Activated CD8-positive, alpha-beta T cell treated with anti-CD3 and anti-CD28 coated beads, Interleukin-2, amount 10 ng/mL, durations not matched to agents 7 days and 5 days (primary cell): ENCODE data around the gene ZBBX. TPM values are rescaled to one million over a fixed set of nuclear protein-coding genes. Genes with fewer than 3 reads are reported as not detected.

Experiments
- ATAC-seq: fragments of 150-1000 bp; cut with Tn5 transposase; one replicate; pipeline ENCODE4 v1.10.0; 2021; ENCODE audit warnings: moderate library complexity
- CTCF ChIA-PET: fragments of 350-600 bp; sonication (Branson Sonifier 250); formaldehyde crosslinking; loops from one replicate; lab custom pipeline; 2021; ENCODE audit warnings: antibody characterized with exemption; lab: Charles Lee
- POLR2A ChIA-PET: fragments of 350-600 bp; sonication (Branson Sonifier 250); formaldehyde crosslinking; loops from one replicate; lab custom pipeline; 2021; ENCODE audit warnings: antibody characterized with exemption; lab: Charles Lee
- DNase-seq: peaks from one replicate; pipeline ENCODE4 v3.0.0-alpha.2; 2020
- H3K27ac Mint-ChIP-seq: one replicate; pipeline ENCODE4 v1.8.0; 2021; ENCODE audit warnings: mild to moderate bottlenecking, mixed read lengths
- H3K27me3 Mint-ChIP-seq: one replicate; pipeline ENCODE4 v1.8.0; 2021; ENCODE audit warnings: low read depth, mixed read lengths
- H3K36me3 Mint-ChIP-seq: one replicate; pipeline ENCODE4 v1.8.0; 2021; ENCODE audit warnings: low read depth, mixed read lengths
- H3K4me1 Mint-ChIP-seq: one replicate; pipeline ENCODE4 v1.8.0; 2021; ENCODE audit warnings: low read depth, mixed read lengths
- H3K4me3 Mint-ChIP-seq: one replicate; pipeline ENCODE4 v1.8.0; 2021; ENCODE audit warnings: mild to moderate bottlenecking, mixed read lengths
- H3K9me3 Mint-ChIP-seq: one replicate; pipeline ENCODE4 v1.8.0; 2022; ENCODE audit warnings: mixed read lengths; ENCODE audit not compliant: insufficient read depth
- total RNA-seq, 2 experiments: library from RNA; stranded (reverse); gene quantifications; one replicate each; pipeline ENCODE4 v1.2.3, GENCODE V29; 2021

The ZBBX gene
- total RNA-seq, 2 experiments from 2014 or later, result not detected

GRCh38 chr3:167225821-167226220 is 154.3 kb downstream of the ZBBX start:
- no peak for ATAC-seq
- Mint-ChIP-seq H3K4me1 (no peaks in the 10 kb centered on the region), H3K36me3 (no peaks in the 10 kb centered on the region), H3K9me3 (no peaks in the 10 kb centered on the region), H3K27ac (no peak overlapping the region), H3K4me3 (no peak overlapping the region), H3K27me3 (no peaks in the 10 kb centered on the region)
- no peak for DNase-seq
- CTCF ChIA-PET, result no interaction called here
- POLR2A ChIA-PET, result no interaction called here

- Mint-ChIP-seq H3K27me3 (no peaks in the 10 kb centered on the region), H3K27ac (no peak overlapping the region), H3K4me3 (no peak overlapping the region), H3K4me1 (no peaks in the 10 kb centered on the region), H3K36me3 (no peaks in the 10 kb centered on the region), H3K9me3 (no peaks in the 10 kb centered on the region)
- DNase-seq (no peak), ATAC-seq (no peak)
- CTCF ChIA-PET, result no interaction called here
- POLR2A ChIA-PET, result no interaction called here
Observed at GRCh38 chr3:167209011-167209410, 171.1 kb downstream of the ZBBX start.

GRCh38 chr3:167203062-167203461 is 177.0 kb downstream of the ZBBX start:
- no peak overlapping the region for H3K4me3 Mint-ChIP-seq
- ATAC-seq (no peak), DNase-seq (no peak)
- no peaks in the 10 kb centered on the region for H3K9me3 Mint-ChIP-seq
- POLR2A ChIA-PET, result no interaction called here
- CTCF ChIA-PET, result no interaction called here
- H3K27ac Mint-ChIP-seq, result no peak overlapping the region
- H3K27me3 Mint-ChIP-seq, result no peaks in the 10 kb centered on the region
- no peaks in the 10 kb centered on the region for H3K36me3 Mint-ChIP-seq
- H3K4me1 Mint-ChIP-seq, result no peaks in the 10 kb centered on the region

GRCh38 chr3:167198949-167199600 is 181.0 kb downstream of the ZBBX start:
- Mint-ChIP-seq H3K27ac (no peak overlapping the region), H3K4me3 (no peak overlapping the region), H3K4me1 (no peaks in the 10 kb centered on the region), H3K36me3 (no peaks in the 10 kb centered on the region), H3K9me3 (no peaks in the 10 kb centered on the region), H3K27me3 (no peaks in the 10 kb centered on the region)
- ChIA-PET POLR2A (no interaction called here), CTCF (no interaction called here)
- ATAC-seq (no peak), DNase-seq (no peak)

Other genes with a start within 250 kb of the ZBBX start
- gene SERPINI2, start 93.7 kb upstream of the ZBBX start, total RNA-seq, result not detected